IPS-20b (cell line): ENCODE results near the gene CCDC61.

Source experiments
- H3K27ac ChIP-seq: one replicate; pipeline ENCODE4 v1.5.1; 2013; ENCODE audit warnings: low read length
- H3K27me3 ChIP-seq: 2 replicates; pipeline ENCODE4 v1.6.1; 2013; ENCODE audit warnings: mild to moderate bottlenecking, low read length, inconsistent platforms; ENCODE audit not compliant: insufficient read depth
- H3K36me3 ChIP-seq: 2 replicates; pipeline ENCODE4 v1.6.1; 2013; ENCODE audit warnings: low read depth, mild to moderate bottlenecking, inconsistent platforms, low read length, moderate library complexity; ENCODE audit not compliant: insufficient read depth
- H3K4me1 ChIP-seq: 2 replicates; pipeline ENCODE4 v1.6.1; 2013; ENCODE audit warnings: mild to moderate bottlenecking, control low read depth, inconsistent platforms, low read length, moderate library complexity; ENCODE audit not compliant: insufficient read depth
- H3K4me3 ChIP-seq: 2 replicates; pipeline ENCODE4 v1.5.1; 2013; ENCODE audit warnings: mild to moderate bottlenecking, low read length, inconsistent platforms
- H3K9ac ChIP-seq: 2 replicates; pipeline ENCODE4 v1.6.1; 2013; ENCODE audit warnings: low read depth, mild to moderate bottlenecking, inconsistent platforms, low read length, moderate library complexity
- H3K9me3 ChIP-seq: 2 replicates; pipeline ENCODE4 v1.6.1; 2013; ENCODE audit warnings: mild to moderate bottlenecking, low read depth, low read length, inconsistent platforms; ENCODE audit not compliant: insufficient read depth

The CCDC61 gene

DNA sequence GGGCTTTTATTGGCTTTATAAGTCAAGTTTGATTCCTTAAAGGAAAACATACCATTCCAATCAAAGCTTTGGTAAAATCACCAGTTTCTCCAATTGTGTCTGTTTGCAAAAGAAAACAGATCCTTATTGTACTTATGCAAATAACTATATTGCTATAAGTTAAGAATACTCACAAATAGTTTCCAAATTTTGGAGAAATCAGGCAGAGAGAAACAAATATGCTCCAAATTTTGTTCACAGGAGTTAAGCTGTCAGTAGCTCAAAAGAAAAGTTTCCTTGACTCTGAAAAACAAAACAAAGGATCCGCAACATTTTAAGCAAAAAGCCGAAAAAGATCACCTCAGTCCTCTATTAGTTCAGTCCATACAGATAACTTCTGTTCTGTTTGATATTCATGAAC lies 64.7 kb downstream of the CCDC61 start:
- H3K9me3 ChIP-seq: peaks cover 42% of the 10 kb centered on the region
- H3K36me3 ChIP-seq: no peaks in the 10 kb centered on the region
- no peak overlapping the region for H3K27ac ChIP-seq
- no peaks in the 10 kb centered on the region for H3K27me3 ChIP-seq
- H3K4me3 ChIP-seq: no peak overlapping the region
- H3K4me1 ChIP-seq: no peaks in the 10 kb centered on the region
- H3K9ac ChIP-seq: no peak overlapping the region

DNA sequence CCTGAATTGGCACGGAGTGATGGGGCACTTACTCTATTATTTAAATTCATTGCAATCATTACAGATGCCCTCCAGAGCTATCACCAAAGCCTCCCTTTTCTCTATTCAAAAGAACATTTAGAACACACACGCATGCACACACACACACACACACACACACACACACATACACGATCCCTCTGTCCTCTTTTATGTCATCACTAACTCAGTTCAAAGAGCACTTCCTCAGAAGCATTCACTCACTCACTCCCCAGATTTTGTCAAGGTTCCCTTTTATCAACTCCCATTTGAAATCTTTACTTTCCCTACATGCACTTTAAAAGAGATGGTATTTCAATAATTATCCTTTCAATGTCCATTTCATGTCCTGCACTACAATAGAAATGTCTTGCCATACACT lies 67.9 kb downstream of the CCDC61 start:
- peaks cover 42% of the 10 kb centered on the region for H3K9me3 ChIP-seq
- H3K4me1 ChIP-seq: no peaks in the 10 kb centered on the region
- H3K27ac ChIP-seq: no peak overlapping the region
- peaks cover 8% of the 10 kb centered on the region; the same call in 1 of the 2 replicates for H3K27me3 ChIP-seq
- H3K4me3 ChIP-seq: no peak overlapping the region
- H3K36me3 ChIP-seq: no peaks in the 10 kb centered on the region
- H3K9ac ChIP-seq: no peak overlapping the region

GRCh38 chr19:46065486-46066071 lies 70.3 kb downstream of the CCDC61 start:
- Histone ChIP-seq H3K9me3 (peaks cover 22% of the 10 kb centered on the region), H3K9ac (no peak overlapping the region), H3K27ac (no peak overlapping the region), H3K27me3 (peaks cover 13% of the 10 kb centered on the region), H3K4me3 (no peak overlapping the region), H3K4me1 (no peaks in the 10 kb centered on the region), H3K36me3 (no peaks in the 10 kb centered on the region)

DNA sequence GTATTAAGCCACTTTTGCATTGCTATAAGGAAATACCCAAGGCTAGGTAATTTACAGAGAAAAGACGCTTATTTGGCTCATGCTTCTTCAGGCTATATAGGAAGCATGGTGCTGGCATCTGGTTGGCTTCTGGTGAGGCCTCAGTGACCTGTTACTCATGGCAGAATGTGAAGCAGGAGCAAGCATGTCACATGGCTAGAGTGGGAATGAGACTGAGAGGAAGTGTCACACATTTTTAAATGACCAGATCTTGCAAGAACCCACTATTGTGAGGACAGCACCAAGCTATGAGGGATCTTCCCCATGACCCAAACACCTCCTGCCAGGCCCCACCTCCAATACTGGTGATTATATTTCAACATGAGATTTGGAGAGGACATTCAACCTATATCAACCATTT lies 71.2 kb downstream of the CCDC61 start:
- H3K4me1 ChIP-seq: no peaks in the 10 kb centered on the region
- no peak overlapping the region for H3K27ac ChIP-seq
- H3K27me3 ChIP-seq: peaks cover 13% of the 10 kb centered on the region
- H3K36me3 ChIP-seq: no peaks in the 10 kb centered on the region
- no peak overlapping the region for H3K4me3 ChIP-seq
- H3K9ac ChIP-seq: no peak overlapping the region
- peaks cover 14% of the 10 kb centered on the region for H3K9me3 ChIP-seq

GRCh38 chr19:46067691-46068090 lies 72.4 kb downstream of the CCDC61 start:
- Histone ChIP-seq H3K9ac (no peak overlapping the region), H3K27me3 (peaks cover 22% of the 10 kb centered on the region), H3K4me1 (no peaks in the 10 kb centered on the region), H3K36me3 (no peaks in the 10 kb centered on the region), H3K9me3 (peaks cover 2% of the 10 kb centered on the region; the same call in 1 of the 2 replicates), H3K4me3 (no peak overlapping the region), H3K27ac (no peak overlapping the region)
